SK-N-MC (cell line): ENCODE data around the gene CTU2.

Experiments
- DNase-seq: peaks from one replicate; pipeline ENCODE4 v3.0.0-alpha.2; 2011; ENCODE audit warnings: low read depth, low spot score
- H3K27ac ChIP-seq: fragments of 200-600 bp; sonication (generic); 2 replicates; pipeline ENCODE4 v1.5.1; 2016; ENCODE audit warnings: mixed run types
- H3K36me3 ChIP-seq: fragments of 200-600 bp; sonication (generic); 2 replicates; pipeline ENCODE4 v1.6.1; 2017; ENCODE audit warnings: antibody characterized with exemption, low read length, mixed read lengths; ENCODE audit not compliant: insufficient read depth
- H3K4me3 ChIP-seq: fragments of 200-600 bp; sonication (generic); 2 replicates; pipeline ENCODE4 v1.5.1; 2016
- H3K9ac ChIP-seq: fragments of 200-600 bp; sonication (generic); 2 replicates; pipeline ENCODE4 v1.8.0; 2017; ENCODE audit warnings: mixed run types, mixed read lengths; ENCODE audit not compliant: insufficient read length
- H3K9me3 ChIP-seq: fragments of 200-600 bp; sonication (generic); 2 replicates; pipeline ENCODE4 v1.6.1; 2017; ENCODE audit warnings: low read depth, mild to moderate bottlenecking, antibody characterized with exemption, low read length, moderate library complexity, mixed read lengths
- EZH2 ChIP-seq: fragments of 200-600 bp; sonication (generic); IDR thresholded peaks from one replicate; pipeline ENCODE4 v1.6.1; 2017; ENCODE audit warnings: antibody characterized with exemption
- FOXP2 ChIP-seq: optimal IDR thresholded peaks from 2 replicates; pipeline ENCODE3; 2011; ENCODE audit warnings: mild to moderate bottlenecking, moderate library complexity; ENCODE audit not compliant: insufficient read depth; ENCODE audit errors: extremely low read length, control extremely low read depth
- POLR2AphosphoS5 ChIP-seq: IDR thresholded peaks from 2 replicates; pipeline ENCODE4 v1.6.1; 2012; ENCODE audit warnings: mild to moderate bottlenecking, low read depth, low read length, borderline replicate concordance

CTU2 gene

DNA sequence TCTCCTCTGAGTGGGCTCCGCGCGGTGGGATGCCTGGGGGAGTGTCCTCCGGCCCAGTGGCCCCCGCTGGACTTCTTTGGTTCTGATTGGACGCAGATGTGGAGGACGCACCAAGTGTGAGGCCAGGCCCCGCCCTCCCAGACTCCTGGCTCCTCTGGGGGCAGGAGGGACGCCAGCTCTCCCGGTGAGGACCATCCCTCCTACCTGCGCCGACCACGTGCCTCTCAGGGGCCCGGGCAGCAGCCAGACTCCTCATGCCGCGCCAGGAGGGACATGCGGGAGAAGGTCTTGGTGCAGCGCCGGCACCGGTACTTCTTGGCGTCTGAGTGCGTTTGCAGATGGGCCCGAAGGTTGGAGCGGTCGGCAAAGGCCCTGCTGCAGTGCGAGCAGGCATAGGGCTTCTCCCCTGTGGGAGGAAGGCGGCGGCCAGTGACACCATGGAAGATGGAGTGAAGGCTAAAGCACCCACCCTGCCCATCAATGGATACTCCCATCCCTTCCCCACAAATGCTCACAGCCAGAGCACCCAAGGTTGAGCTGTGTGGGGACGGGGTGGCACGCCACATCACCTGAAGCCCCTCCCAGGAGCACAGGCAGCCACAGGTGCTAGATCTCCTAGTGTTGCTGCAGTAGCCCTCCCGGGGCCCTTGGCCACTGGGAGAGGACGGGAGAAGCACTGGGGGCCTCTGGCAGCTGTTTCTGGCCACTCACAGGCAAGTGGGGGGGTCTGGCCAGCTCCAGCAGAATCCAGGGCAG lies 27.9 kb upstream of the CTU2 start:
- Histone ChIP-seq H3K9me3 (no peaks in the 10 kb centered on the region), H3K27ac (no peak overlapping the region), H3K4me3 (no peak overlapping the region), H3K36me3 (no peaks in the 10 kb centered on the region), H3K9ac (no peak overlapping the region)
- no peak for TF ChIP-seq FOXP2
- TF ChIP-seq EZH2 = no peak
- TF ChIP-seq POLR2AphosphoS5 = no peak
- no peak for DNase-seq

DNA sequence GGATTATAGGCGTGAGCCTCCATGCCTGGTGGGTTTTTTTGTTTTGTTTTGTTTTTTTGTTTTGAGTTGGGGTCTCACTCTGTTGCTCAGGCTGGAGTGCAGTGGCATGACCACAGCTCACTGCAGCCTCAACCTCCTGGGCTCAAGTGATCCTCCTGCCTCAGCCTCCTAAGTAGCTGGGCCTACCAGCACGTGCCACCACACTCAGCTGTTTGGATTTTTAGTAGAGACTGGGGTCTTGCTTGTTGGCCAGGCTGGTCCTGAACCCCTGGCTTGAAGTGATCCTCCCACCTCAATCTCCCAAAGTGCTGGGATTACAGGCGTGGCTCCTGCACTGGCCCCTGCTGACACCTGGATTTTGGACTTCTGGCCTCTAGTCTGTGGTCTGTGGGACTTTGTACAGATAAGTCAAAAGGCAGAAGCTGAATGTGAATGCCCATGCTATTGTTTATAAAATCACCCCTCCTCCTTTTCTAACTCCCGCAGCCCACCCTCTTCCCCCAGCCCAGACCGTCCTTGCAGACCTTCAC lies 25.7 kb upstream of the CTU2 start:
- Histone ChIP-seq H3K27ac (no peak overlapping the region), H3K9me3 (no peaks in the 10 kb centered on the region), H3K9ac (no peak overlapping the region), H3K36me3 (no peaks in the 10 kb centered on the region), H3K4me3 (no peak overlapping the region)
- TF ChIP-seq EZH2 = no peak
- TF ChIP-seq FOXP2 = no peak
- TF ChIP-seq POLR2AphosphoS5 = no peak
- DNase-seq = no peak

DNA sequence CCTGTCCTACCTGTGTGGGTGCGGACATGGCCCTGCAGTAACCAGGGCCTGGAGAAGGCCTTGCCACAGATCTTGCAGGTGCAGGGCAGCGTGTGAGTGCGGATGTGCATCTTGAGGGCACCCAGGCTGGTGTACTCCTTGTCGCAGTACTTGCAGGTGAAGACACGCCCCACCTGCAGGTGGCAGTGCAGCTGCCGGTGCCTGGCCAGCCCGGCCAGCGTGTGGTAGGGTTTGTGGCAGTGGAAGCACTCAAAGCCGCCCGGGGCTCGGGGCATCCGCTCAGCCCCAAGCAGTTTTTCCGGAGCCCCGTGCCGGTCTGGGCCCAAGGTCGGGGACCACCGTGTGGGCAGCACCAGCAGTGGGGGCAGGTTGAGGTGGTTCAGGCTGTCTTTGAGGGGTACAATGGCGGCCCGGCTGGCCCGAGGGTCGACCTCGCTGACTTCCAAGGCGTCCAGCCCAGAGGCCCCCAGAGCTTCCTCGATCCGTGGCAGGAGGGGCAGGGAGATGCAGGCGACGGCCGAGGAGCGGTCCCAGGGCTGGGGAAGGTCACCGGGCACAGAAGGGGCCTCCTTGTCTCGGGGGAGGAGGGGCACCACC lies 25.1 kb upstream of the CTU2 start:
- no peak for DNase-seq
- no peak for TF ChIP-seq EZH2
- TF ChIP-seq FOXP2 = no peak
- no peak for TF ChIP-seq POLR2AphosphoS5

DNA sequence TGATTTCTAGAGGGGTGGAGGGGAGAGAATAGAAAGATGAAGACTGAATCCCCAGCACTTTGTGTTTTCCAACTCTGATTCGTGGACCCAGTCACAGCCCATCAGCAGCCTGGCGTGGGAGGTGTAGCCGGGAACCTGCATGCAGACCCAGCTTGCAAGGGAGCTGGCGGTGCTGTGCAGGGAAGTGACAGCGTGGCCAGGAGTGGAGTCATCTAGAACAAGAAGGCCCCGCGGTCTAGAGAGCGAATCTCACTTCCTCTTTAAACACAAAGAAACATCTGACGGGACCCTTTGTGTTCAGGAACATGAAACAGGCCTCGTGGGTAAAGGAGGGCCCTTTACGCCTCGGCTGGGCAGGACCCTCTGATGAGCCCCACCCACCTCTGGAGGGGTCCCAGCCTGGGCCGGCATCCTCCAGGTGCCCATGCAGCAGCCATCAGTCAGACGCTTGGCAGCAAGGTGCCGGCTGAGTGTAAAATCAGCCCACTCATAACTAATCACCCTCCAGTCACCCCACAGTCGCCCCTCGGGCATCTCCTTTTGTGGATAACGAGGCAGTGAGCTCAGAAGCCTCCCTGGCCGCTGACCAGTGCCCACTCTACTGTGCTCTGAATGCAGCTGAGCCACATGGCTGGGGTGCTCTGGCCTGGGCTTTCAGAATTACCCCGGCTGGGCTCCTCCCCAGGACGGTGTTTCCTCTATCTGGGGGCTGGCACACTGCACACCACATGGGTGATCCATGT lies 24.4 kb upstream of the CTU2 start:
- Histone ChIP-seq H3K36me3 (no peaks in the 10 kb centered on the region), H3K9me3 (no peaks in the 10 kb centered on the region), H3K27ac (no peak overlapping the region), H3K4me3 (no peak overlapping the region), H3K9ac (no peak overlapping the region)
- TF ChIP-seq FOXP2 (no peak), EZH2 (no peak), POLR2AphosphoS5 (no peak)
- DNase-seq = no peak

More for the DNA sequence above, 25.1 kb upstream of the CTU2 start:
- no peak overlapping the region for H3K4me3 ChIP-seq
- no peak overlapping the region for H3K27ac ChIP-seq
- no peaks in the 10 kb centered on the region for H3K36me3 ChIP-seq
- H3K9ac ChIP-seq = no peak overlapping the region
- no peaks in the 10 kb centered on the region for H3K9me3 ChIP-seq

DNA sequence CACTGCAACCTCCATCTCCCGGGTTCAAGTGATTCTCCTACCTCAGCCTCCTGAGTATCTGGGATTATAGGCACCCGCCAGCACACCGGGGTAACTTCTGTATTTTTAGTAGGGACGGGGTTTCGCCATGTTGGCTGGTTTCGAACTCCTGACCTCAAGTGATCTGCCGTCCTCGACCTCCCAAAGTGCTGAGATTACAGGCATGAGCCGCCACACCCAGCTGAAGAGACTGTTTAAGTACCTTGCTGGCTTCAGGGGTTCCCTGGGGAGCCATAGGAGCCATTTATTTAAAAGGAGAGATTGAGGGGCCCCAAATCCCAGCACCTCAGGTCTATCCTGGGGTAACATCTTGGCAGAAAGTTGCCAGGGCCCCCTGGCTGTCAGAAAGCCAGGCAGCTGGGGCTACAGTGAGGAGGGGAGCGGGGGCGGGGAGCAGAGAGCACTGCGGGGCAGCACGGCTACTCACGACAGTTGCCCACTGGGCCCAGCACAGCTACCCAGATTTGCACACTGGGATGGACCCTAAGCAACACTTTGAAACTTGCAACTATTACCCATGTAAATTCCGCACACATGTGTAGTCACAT lies 21.6 kb upstream of the CTU2 start:
- DNase-seq = no peak
- Histone ChIP-seq H3K9me3 (no peaks in the 10 kb centered on the region), H3K27ac (no peak overlapping the region), H3K9ac (no peak overlapping the region), H3K4me3 (no peak overlapping the region), H3K36me3 (no peaks in the 10 kb centered on the region)
- TF ChIP-seq EZH2 (no peak), POLR2AphosphoS5 (no peak), FOXP2 (no peak)

DNA sequence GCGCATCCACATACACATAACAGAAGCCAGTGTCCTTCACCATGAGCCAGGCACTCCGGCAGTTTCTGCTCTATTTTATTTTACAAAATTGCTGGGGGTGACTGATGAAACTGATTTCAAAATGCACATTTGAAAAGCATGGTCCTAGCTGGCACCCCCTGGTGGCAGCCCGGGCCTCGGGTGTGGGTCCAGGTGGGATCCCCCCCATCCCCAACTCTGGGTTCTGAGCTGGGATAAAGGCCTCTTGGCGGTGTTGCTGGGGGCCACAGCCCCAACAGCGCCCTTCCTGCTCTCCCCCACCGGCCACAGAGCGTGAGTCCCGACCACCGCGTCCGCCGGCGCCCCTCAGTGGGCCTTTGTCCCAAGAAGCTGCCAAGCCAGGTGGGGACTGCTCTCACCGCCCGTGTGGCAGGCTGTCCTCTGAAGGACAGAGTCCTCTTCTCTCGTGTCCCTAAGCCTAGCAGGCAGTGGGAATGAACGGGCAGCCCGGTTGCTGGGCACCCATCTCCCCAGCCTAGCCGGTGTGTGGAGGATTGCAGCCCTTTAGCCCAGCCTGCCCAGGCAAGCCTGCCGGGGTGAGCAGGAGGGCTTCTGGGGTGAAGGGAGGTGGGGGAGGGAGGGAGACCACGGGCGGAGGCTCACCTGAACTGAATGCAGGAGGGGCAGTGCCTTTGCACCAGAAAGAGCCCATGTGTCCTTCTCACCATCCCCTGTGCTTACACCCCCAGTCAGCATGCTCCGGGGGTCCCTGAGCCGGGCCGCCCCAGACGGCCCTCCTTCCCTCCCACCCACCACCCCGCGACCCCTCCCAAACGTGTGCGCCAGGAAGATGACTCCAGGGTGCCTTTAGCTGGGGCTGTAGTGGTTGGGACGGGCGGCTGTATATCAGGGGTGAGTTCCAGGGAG lies 20.9 kb upstream of the CTU2 start:
- TF ChIP-seq EZH2 = no peak
- TF ChIP-seq FOXP2 = no peak
- TF ChIP-seq POLR2AphosphoS5 = no peak
- Histone ChIP-seq H3K36me3 (no peaks in the 10 kb centered on the region), H3K9me3 (no peaks in the 10 kb centered on the region), H3K9ac (no peak overlapping the region), H3K27ac (no peak overlapping the region), H3K4me3 (peak overlapping the region; percentile 74)
- DNase-seq = no peak

DNA sequence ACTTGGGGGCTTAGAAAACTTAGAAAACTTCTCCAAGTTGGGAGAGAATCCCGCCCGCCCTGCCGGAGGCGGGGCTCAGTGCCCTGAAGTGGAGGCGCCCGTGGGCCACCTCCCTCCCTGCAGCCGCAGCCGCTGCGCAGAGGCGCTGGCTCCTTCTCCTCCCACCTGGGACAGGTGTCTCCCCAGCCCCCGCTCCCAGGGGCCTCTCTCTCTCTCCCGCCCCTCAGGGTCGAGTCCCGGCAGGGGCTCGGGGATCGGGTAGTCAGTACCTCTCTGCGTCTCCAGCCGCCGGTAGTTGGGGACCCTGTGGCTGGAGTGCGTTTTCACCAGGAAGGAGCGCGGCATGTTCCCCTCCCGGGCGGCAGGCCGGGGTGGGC lies 20.3 kb upstream of the CTU2 start:
- no peak for TF ChIP-seq POLR2AphosphoS5
- TF ChIP-seq FOXP2 = no peak
- no peak for TF ChIP-seq EZH2
- Histone ChIP-seq H3K4me3 (peak overlapping the region; percentile 74), H3K27ac (no peak overlapping the region), H3K9ac (no peak overlapping the region), H3K36me3 (no peaks in the 10 kb centered on the region), H3K9me3 (no peaks in the 10 kb centered on the region)
- no peak for DNase-seq
